Mesenchymal stem cell (in vitro differentiated cells and primary cell): ENCODE data around the gene CSF3.
A peak's percentile ranks its signal among the peaks of the same experiment; 100 is the strongest.

ENCODE experiments used
- DNase-seq: peaks from one replicate; pipeline ENCODE4 v3.0.0-alpha.2; 2013
- H2AFZ ChIP-seq: one replicate; pipeline ENCODE4 v1.6.1; 2013; ENCODE audit warnings: low read depth, mild to moderate bottlenecking, control low read depth, inconsistent platforms, low read length, moderate library complexity
- H2AK5ac ChIP-seq: 2 replicates; pipeline ENCODE4 v1.6.1; 2013; ENCODE audit warnings: low read length, moderate library complexity, mild to moderate bottlenecking, inconsistent platforms; ENCODE audit not compliant: severe bottlenecking
- H2BK120ac ChIP-seq: one replicate; pipeline ENCODE4 v1.6.1; 2013; ENCODE audit warnings: low read depth, mild to moderate bottlenecking, inconsistent platforms, low read length, moderate library complexity
- H2BK12ac ChIP-seq, 2 experiments: one replicate each; pipeline ENCODE4 v1.6.1; 2013; ENCODE audit warnings: inconsistent platforms in 2 of 2, low read length in 2 of 2, mild to moderate bottlenecking in 2 of 2, moderate library complexity in 2 of 2, control low read depth in 1 of 2
- H2BK15ac ChIP-seq: one replicate; pipeline ENCODE4 v1.6.1; 2013; ENCODE audit warnings: mild to moderate bottlenecking, low read depth, inconsistent platforms; ENCODE audit not compliant: poor library complexity, severe bottlenecking
- H2BK5ac ChIP-seq: 2 replicates; pipeline ENCODE4 v1.6.1; 2013; ENCODE audit warnings: low read depth, mild to moderate bottlenecking, low read length, control low read depth, inconsistent platforms; ENCODE audit not compliant: poor library complexity, severe bottlenecking
- H3K14ac ChIP-seq, 2 experiments: one replicate each; pipeline ENCODE4 v1.6.1; 2013; ENCODE audit warnings: inconsistent platforms in 2 of 2, low read length in 2 of 2, control low read depth in 1 of 2, mild to moderate bottlenecking in 1 of 2, moderate library complexity in 1 of 2
- H3K18ac ChIP-seq, 2 experiments: one replicate each; pipeline ENCODE4 v1.6.1; 2013; ENCODE audit warnings: inconsistent platforms in 2 of 2, low read length in 2 of 2, control low read depth in 1 of 2, low read depth in 1 of 2, mild to moderate bottlenecking in 1 of 2
- H3K23ac ChIP-seq, 2 experiments: one replicate each; pipeline ENCODE4 v1.6.1; 2013; ENCODE audit warnings: inconsistent platforms in 2 of 2, low read length in 2 of 2, mild to moderate bottlenecking in 2 of 2, moderate library complexity in 2 of 2, control low read depth in 1 of 2
- H3K27ac ChIP-seq: 2 replicates; pipeline ENCODE4 v1.5.1; 2013; ENCODE audit warnings: mild to moderate bottlenecking, moderate library complexity, low read length, control low read depth, inconsistent platforms; ENCODE audit not compliant: poor library complexity, severe bottlenecking
- H3K27me3 ChIP-seq, 2 experiments: 2 replicates each; pipeline versions ENCODE4 v1.6.1 to v1.7.0; 2013; ENCODE audit warnings: low read length in 2 of 2, mild to moderate bottlenecking in 2 of 2, moderate library complexity in 2 of 2, control low read depth in 1 of 2, inconsistent platforms in 1 of 2; ENCODE audit not compliant: control insufficient read depth in 1 of 2, insufficient read depth in 1 of 2
- H3K36me3 ChIP-seq, 2 experiments: 2 replicates each; pipeline versions ENCODE4 v1.6.1 to v1.7.0; 2013; ENCODE audit warnings: low read length in 2 of 2, control low read depth in 1 of 2, inconsistent platforms in 1 of 2, low read depth in 1 of 2, mild to moderate bottlenecking in 1 of 2; ENCODE audit not compliant: insufficient read depth in 2 of 2, control insufficient read depth in 1 of 2
- H3K4ac ChIP-seq, 2 experiments: one replicate each; pipeline ENCODE4 v1.6.1; 2013; ENCODE audit warnings: inconsistent platforms in 2 of 2, low read length in 2 of 2, mild to moderate bottlenecking in 2 of 2, moderate library complexity in 2 of 2, control low read depth in 1 of 2, low read depth in 1 of 2
- H3K4me1 ChIP-seq: 2 replicates; pipeline ENCODE4 v1.6.1; 2013; ENCODE audit warnings: low read depth, low read length, control low read depth; ENCODE audit not compliant: control insufficient read depth, insufficient read depth
- H3K4me2 ChIP-seq: 2 replicates; pipeline ENCODE4 v1.6.1; 2013; ENCODE audit warnings: low read length, mild to moderate bottlenecking, inconsistent platforms; ENCODE audit not compliant: poor library complexity, severe bottlenecking
- H3K4me3 ChIP-seq, 2 experiments: 2 replicates each; pipeline versions ENCODE4 v1.5.1 to v1.7.0; 2013; ENCODE audit warnings: low read length in 2 of 2, mild to moderate bottlenecking in 2 of 2, control low read depth in 1 of 2, low read depth in 1 of 2; ENCODE audit not compliant: insufficient read depth in 1 of 2
- H3K79me1 ChIP-seq: replicated peaks from 2 replicates; pipeline ENCODE4 v1.6.1; 2013; ENCODE audit warnings: mild to moderate bottlenecking, control low read depth, low read length, inconsistent platforms; ENCODE audit not compliant: poor library complexity, severe bottlenecking
- H3K9ac ChIP-seq: 2 replicates; pipeline ENCODE4 v1.7.0; 2013; ENCODE audit warnings: mild to moderate bottlenecking, low read length, moderate library complexity
- H3K9me3 ChIP-seq: 2 replicates; pipeline ENCODE4 v1.7.0; 2013; ENCODE audit warnings: mild to moderate bottlenecking, low read length; ENCODE audit not compliant: control insufficient read depth
- H4K8ac ChIP-seq: one replicate; pipeline ENCODE4 v1.6.1; 2013; ENCODE audit warnings: inconsistent platforms, mild to moderate bottlenecking, low read length, moderate library complexity
- H4K91ac ChIP-seq: one replicate; pipeline ENCODE4 v1.6.1; 2013; ENCODE audit warnings: mild to moderate bottlenecking, low read length, inconsistent platforms
- WGBS: methylation state at CpG from one replicate; pipeline ENCODE4 v1.1.7; 2013; ENCODE audit warnings: mixed read lengths; 5-methylcytosine and 5-hydroxymethylcytosine counted together

Gene CSF3

DNA sequence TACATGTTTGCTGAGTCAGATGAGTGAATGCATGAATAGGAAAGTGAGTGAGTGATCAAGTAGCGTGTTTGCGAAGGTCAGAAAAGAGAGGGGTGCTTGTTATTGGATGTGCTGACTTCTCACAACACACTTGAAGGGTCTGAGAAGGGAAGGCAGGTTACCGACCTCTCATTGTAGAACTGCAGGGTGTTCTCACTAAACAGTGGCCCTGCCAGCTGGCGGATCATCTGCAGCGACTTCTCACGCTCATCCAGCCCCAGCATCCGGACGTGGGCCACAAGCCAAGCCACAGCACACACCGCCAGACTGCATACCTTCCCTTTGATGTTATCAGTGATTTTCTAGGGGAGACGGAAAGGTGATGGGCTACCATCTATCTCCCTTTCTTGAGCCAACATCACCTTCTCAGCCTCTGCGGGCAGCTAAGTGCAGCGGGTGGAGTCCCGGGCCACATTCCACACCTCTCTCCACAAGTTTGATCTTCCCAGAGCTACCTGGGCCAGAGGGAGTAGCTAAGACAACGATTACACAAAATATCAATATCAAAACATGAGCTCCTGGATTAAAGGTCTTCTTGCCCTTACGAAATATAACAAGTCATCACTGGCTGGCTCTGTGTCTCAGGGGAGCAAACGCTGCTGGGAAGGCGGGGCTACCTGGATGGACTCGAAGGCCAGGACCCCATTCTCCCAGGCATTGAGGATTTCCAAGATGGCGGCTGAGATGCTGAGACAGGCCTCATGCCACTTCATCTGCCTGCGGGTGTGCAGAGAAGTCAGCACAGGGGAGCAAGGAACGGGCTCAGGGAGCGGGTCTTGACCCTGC is 11.0 kb downstream of the CSF3 start:
- Histone ChIP-seq H3K9ac (peak overlapping the region; percentile 9), H4K8ac (no peak overlapping the region), H2AK5ac (no peak overlapping the region), H3K4me3 (no peak overlapping the region), H3K14ac (no peak overlapping the region), H2BK5ac (no peak overlapping the region), H3K79me1 (no peaks in the 10 kb centered on the region), H2BK120ac (no peak overlapping the region), H3K4ac (no peak overlapping the region), H2BK12ac (no peak overlapping the region), H3K27me3 (no peaks in the 10 kb centered on the region), H3K4me2 (no peak overlapping the region), H4K91ac (no peak overlapping the region), H3K4me1 (peaks cover 36% of the 10 kb centered on the region), H3K23ac (no peak overlapping the region), H3K9me3 (no peaks in the 10 kb centered on the region), H3K27ac (peak overlapping the region; percentile 47), H2BK15ac (no peak overlapping the region), H3K36me3 (peaks cover 51 to 58% of the 10 kb centered on the region in 2 experiments), H2AFZ (no peak overlapping the region), H3K18ac (no peak overlapping the region)
- WGBS, result 92% methylated on average over 22 of the region's 22 CpGs
- DNase-seq, result no peak

DNA sequence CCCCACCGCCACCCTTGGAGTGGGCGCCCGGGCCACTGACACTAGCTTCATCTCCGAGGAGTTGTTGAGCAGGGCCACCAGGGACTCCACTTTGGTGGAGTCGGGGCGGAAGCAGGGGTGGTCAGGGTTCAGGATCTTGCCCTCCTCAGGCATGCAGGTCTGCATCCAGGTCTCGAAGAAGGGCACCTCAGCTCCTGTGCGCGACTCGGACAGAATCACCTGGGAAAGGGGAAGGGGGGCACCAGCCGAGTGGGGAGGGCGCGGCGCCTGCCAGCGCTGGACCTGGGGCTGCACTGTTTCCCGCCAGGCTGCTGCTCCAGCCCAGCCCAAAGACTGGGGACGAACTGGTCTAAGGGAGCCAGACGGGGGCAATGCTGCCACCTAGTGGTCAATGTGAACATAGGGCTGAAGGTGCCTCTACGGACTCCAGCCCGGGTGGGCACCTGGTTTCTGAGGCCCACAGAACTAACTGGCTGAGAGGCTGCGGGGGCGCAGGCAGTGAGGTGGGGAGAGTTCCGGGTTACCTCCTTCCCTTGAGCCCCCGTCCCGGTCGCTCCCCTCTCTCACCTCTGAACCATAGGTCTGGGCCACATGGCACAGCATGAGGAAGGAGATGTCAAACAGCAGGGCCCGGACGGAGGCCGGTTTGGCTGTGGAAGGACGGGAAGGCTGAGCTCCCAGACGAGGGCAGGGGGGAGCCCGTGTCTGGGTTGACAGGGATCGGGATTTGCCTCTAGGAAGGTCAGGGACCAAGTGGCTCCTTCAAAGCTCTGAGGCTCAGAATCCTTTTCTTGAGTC is 11.8 kb downstream of the CSF3 start:
- H2AK5ac ChIP-seq, result no peak overlapping the region
- H3K9me3 ChIP-seq, result no peaks in the 10 kb centered on the region
- no peak overlapping the region for H2BK120ac ChIP-seq
- peak overlapping the region; percentile 67 for H4K8ac ChIP-seq
- H3K79me1 ChIP-seq, result no peaks in the 10 kb centered on the region
- H2BK15ac ChIP-seq, result no peak overlapping the region
- H4K91ac ChIP-seq, result no peak overlapping the region
- no peak overlapping the region for H3K14ac ChIP-seq
- no peak overlapping the region for H2BK5ac ChIP-seq
- peaks cover 59 to 60% of the 10 kb centered on the region in 2 experiments for H3K36me3 ChIP-seq
- 45% methylated on average over 32 of the region's 33 CpGs for WGBS
- H3K23ac ChIP-seq, result no peak overlapping the region
- H3K4ac ChIP-seq, result no peak overlapping the region
- no peak overlapping the region for H2BK12ac ChIP-seq
- H3K18ac ChIP-seq, result no peak overlapping the region
- H3K4me3 ChIP-seq, result no peak overlapping the region
- H3K4me1 ChIP-seq, result peaks cover 28% of the 10 kb centered on the region
- no peaks in the 10 kb centered on the region for H3K27me3 ChIP-seq
- no peak overlapping the region for H3K27ac ChIP-seq
- DNase-seq, result peak; percentile 77
- H2AFZ ChIP-seq, result no peak overlapping the region
- H3K4me2 ChIP-seq, result no peak overlapping the region
- H3K9ac ChIP-seq, result peak overlapping the region; percentile 30

DNA sequence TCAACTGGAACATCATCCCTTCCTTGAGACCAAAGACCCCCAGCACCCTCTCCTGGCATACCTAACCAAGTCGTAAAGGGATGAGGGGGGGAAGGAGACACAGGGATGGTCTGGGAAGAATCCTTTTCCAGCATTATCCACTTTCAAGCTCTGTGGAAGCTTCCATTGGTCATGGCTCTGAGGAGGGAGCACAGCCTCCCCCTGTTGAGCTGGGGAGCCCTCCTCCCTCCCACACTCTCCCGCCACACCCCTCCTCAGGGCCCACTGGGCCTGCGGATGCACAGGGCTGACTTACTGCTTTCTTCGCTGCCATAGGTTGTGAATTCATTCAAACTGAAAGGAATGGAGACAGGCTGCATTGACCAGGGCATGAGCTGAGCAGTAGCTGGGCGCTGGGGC is 12.4 kb downstream of the CSF3 start:
- Histone ChIP-seq H2BK120ac (no peak overlapping the region), H2BK5ac (no peak overlapping the region), H4K91ac (no peak overlapping the region), H3K79me1 (no peaks in the 10 kb centered on the region), H3K4me3 (no peak overlapping the region), H2BK15ac (no peak overlapping the region), H3K27me3 (no peaks in the 10 kb centered on the region), H2AFZ (no peak overlapping the region), H2BK12ac (no peak overlapping the region), H3K9me3 (no peaks in the 10 kb centered on the region), H3K4me1 (peaks cover 22% of the 10 kb centered on the region), H3K36me3 (peaks cover 60% of the 10 kb centered on the region in 2 experiments), H3K4me2 (no peak overlapping the region), H2AK5ac (no peak overlapping the region), H3K14ac (no peak overlapping the region), H4K8ac (no peak overlapping the region), H3K27ac (no peak overlapping the region), H3K23ac (no peak overlapping the region), H3K18ac (no peak overlapping the region), H3K4ac (no peak overlapping the region), H3K9ac (peak overlapping the region; percentile 30)
- WGBS, result 94% methylated on average over 3 of the region's 5 CpGs
- DNase-seq, result no peak

DNA sequence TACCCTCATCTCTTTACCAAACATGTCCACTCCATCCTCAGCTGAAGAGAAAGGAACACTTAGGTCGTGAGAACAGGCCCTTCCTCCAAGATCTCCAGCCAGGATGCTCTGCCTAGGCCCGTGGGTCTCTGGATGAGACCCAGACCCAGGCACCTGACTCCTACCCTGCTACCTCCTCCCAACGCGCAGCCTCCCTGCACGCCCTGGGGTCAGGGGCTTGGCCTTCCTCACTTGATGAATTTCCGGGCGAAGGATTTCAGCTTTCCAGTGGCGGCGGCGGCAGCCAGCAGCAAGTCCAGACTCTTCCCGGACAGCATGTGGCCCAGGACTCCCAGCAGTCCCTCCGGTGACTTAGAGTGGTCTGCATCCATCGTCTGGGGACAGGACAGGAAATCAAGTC is 13.4 kb downstream of the CSF3 start:
- no peak overlapping the region for H3K27ac ChIP-seq
- WGBS, result 93% methylated on average over 13 of the region's 13 CpGs
- H3K14ac ChIP-seq, result no peak overlapping the region
- no peak overlapping the region for H2AFZ ChIP-seq
- H3K4me2 ChIP-seq, result no peak overlapping the region
- H2AK5ac ChIP-seq, result no peak overlapping the region
- no peak overlapping the region for H3K18ac ChIP-seq
- H3K4ac ChIP-seq, result no peak overlapping the region
- H2BK15ac ChIP-seq, result no peak overlapping the region
- no peak for DNase-seq
- H3K36me3 ChIP-seq, result peaks cover 62 to 63% of the 10 kb centered on the region in 2 experiments
- H3K79me1 ChIP-seq, result peaks cover 3% of the 10 kb centered on the region
- H2BK5ac ChIP-seq, result no peak overlapping the region
- H3K9me3 ChIP-seq, result no peaks in the 10 kb centered on the region
- peaks cover 14% of the 10 kb centered on the region for H3K4me1 ChIP-seq
- H4K91ac ChIP-seq, result no peak overlapping the region
- H3K23ac ChIP-seq, result no peak overlapping the region
- no peaks in the 10 kb centered on the region for H3K27me3 ChIP-seq
- no peak overlapping the region for H3K9ac ChIP-seq
- no peak overlapping the region for H2BK120ac ChIP-seq
- H2BK12ac ChIP-seq, result no peak overlapping the region
- no peak overlapping the region for H4K8ac ChIP-seq
- no peak overlapping the region for H3K4me3 ChIP-seq
